Amniotic stem cell (primary cell): ENCODE results near the gene MLXIPL.
"Not testable (repeated sequence)": the region's sequence is repeated elsewhere in the genome, so short reads cannot be mapped to it uniquely, and the experiment has no call there.

ENCODE experiments used
- DNase-seq: peaks from one replicate; lab custom pipeline; 2025; lab: John Stamatoyannopoulos, UW

The MLXIPL gene

GRCh38 chr7:73577627-73578341, 46.5 kb downstream of the MLXIPL start:
- DNase-seq: no peak

GRCh38 chr7:73573791-73574190, 50.5 kb downstream of the MLXIPL start:
- no peak for DNase-seq

GRCh38 chr7:73573276-73573675, 51.0 kb downstream of the MLXIPL start:
- DNase-seq: no peak

- no peak for DNase-seq
These were observed 51.5 kb downstream of the MLXIPL start for GRCh38 chr7:73572767-73573186.

- DNase-seq: no peak
These were observed 53.3 kb downstream of the MLXIPL start for GRCh38 chr7:73570977-73571376.

GRCh38 chr7:73570521-73570920, 53.8 kb downstream of the MLXIPL start:
- DNase-seq: no peak

- DNase-seq: no peak
These were observed 55.2 kb downstream of the MLXIPL start for GRCh38 chr7:73569042-73569608.

- no peak for DNase-seq
These were observed 56.3 kb downstream of the MLXIPL start for GRCh38 chr7:73567846-73568685.

- no peak for DNase-seq
These were observed 57.2 kb downstream of the MLXIPL start for GRCh38 chr7:73567140-73567539.

GRCh38 chr7:73566431-73566830, 57.9 kb downstream of the MLXIPL start:
- DNase-seq: not testable (repeated sequence)

GRCh38 chr7:73565675-73566340, 58.5 kb downstream of the MLXIPL start:
- no peak for DNase-seq

GRCh38 chr7:73560109-73560835, 64.0 kb downstream of the MLXIPL start:
- DNase-seq: peak; percentile 70

- DNase-seq: no peak
These were observed 66.7 kb downstream of the MLXIPL start, which contains the start of gene BCL7B for GRCh38 chr7:73557397-73558257. Gene BCL7B, minus strand, starts transcription at chr7:73557690. Its CDS starts 112 bp downstream, at chr7:73557578.

- DNase-seq: peak; percentile 84
These were observed 67.3 kb downstream of the MLXIPL start for GRCh38 chr7:73557108-73557396.

GRCh38 chr7:73556208-73557107, 67.9 kb downstream of the MLXIPL start:
- no peak for DNase-seq

- DNase-seq: no peak
These were observed 68.8 kb downstream of the MLXIPL start for GRCh38 chr7:73555411-73555982.

GRCh38 chr7:73550093-73550492, 74.2 kb downstream of the MLXIPL start:
- not testable (repeated sequence) for DNase-seq

GRCh38 chr7:73549176-73549575, 75.1 kb downstream of the MLXIPL start:
- no peak for DNase-seq

GRCh38 chr7:73547841-73548240, 76.5 kb downstream of the MLXIPL start:
- DNase-seq: no peak
